GM12878 (cell line): Measurements from ENCODE around the gene CLECL1. TPM values are rescaled to one million over a fixed set of nuclear protein-coding genes. Genes with fewer than 3 reads are reported as not detected.
"Not testable (repeated sequence)": the region's sequence is repeated elsewhere in the genome, so short reads cannot be mapped to it uniquely, and the experiment has no call there.

Experiments used
- ATAC-seq: fragments of 200-7000 bp; cut with Tn5 transposase; 3 replicates; pipeline ENCODE4 v1.9.1; 2020; ENCODE audit warnings: mild to moderate bottlenecking, moderate library complexity
- BruUV-seq: library from RNA; stranded (reverse); fragments of 400-500 nt; replicated peaks from 2 replicates; lab custom pipeline; 2021; lab: Mats Ljungman, UMichigan
- CTCF ChIA-PET: fragments of 300-600 bp; sonication (Branson Sonifier 250); formaldehyde crosslinking; extraction: SDS; loops from one replicate; lab custom pipeline; 2021; ENCODE audit warnings: inconsistent platforms; lab: Yijun Ruan, JAX
- POLR2A ChIA-PET: fragments of 350-600 bp; formaldehyde crosslinking; extraction: SDS; loops from one replicate; lab custom pipeline; 2021; ENCODE audit warnings: inconsistent platforms; lab: Charles Lee
- RAD21 ChIA-PET: fragments of 300-600 bp; sonication (Branson Sonifier 250); formaldehyde crosslinking; loops from one replicate; lab custom pipeline; 2023; ENCODE audit warnings: antibody characterized with exemption; ENCODE audit not compliant: unreplicated experiment; lab: Charles Lee
- SMC1A ChIA-PET: fragments of 300-600 bp; sonication (Branson Sonifier 250); formaldehyde crosslinking; loops from one replicate; lab custom pipeline; 2023; ENCODE audit not compliant: unreplicated experiment, uncharacterized antibody; lab: Charles Lee
- DNase-seq: peaks from one replicate; pipeline ENCODE4 v3.0.0-alpha.2; 2011; ENCODE audit warnings: low read depth, low spot score
- FAIRE-seq: peaks from 3 replicates; lab custom pipeline; 2011; peaks lifted over from hg19 to GRCh38; lab: Jason Lieb, UNC
- H2AFZ ChIP-seq: 2 replicates; pipeline ENCODE4 v1.6.0; 2011; ENCODE audit warnings: low read depth, low read length, control low read depth; ENCODE audit not compliant: control insufficient read depth
- H3K27ac ChIP-seq: 2 replicates; pipeline ENCODE4 v1.5.1; 2011; ENCODE audit warnings: control low read depth; ENCODE audit not compliant: control insufficient read depth, insufficient read depth
- H3K27me3 ChIP-seq, 2 experiments: replicated peaks in 1 of 2; 2 replicates each; pipeline versions ENCODE4 v1.6.0 to v1.6.1; 2011; ENCODE audit warnings: low read length in 1 of 2; ENCODE audit not compliant: control insufficient read depth in 2 of 2, insufficient read depth in 2 of 2
- H3K36me3 ChIP-seq, 2 experiments: 2 replicates each; pipeline ENCODE4 v1.5.1; 2011; ENCODE audit warnings: low read length in 1 of 2; ENCODE audit not compliant: control insufficient read depth in 2 of 2, insufficient read depth in 2 of 2
- H3K4me1 ChIP-seq: 2 replicates; pipeline ENCODE4 v1.6.1; 2011; ENCODE audit warnings: mild to moderate bottlenecking, low read length, moderate library complexity, mixed read lengths; ENCODE audit not compliant: control insufficient read depth, insufficient read depth
- H3K4me2 ChIP-seq: 2 replicates; pipeline ENCODE4 v1.6.0; 2011; ENCODE audit warnings: control low read depth; ENCODE audit not compliant: control insufficient read depth, insufficient read depth
- H3K4me3 ChIP-seq: fragments of 200-600 bp; sonication (generic); 2 replicates; pipeline ENCODE4 v1.5.1; 2016
- H3K79me2 ChIP-seq: 2 replicates; pipeline ENCODE4 v1.6.0; 2011; ENCODE audit warnings: low read length; ENCODE audit not compliant: control insufficient read depth, insufficient read depth
- H3K9ac ChIP-seq: 2 replicates; pipeline ENCODE4 v1.8.0; 2011; ENCODE audit warnings: low read length, control low read depth, mixed read lengths; ENCODE audit not compliant: control insufficient read depth, insufficient read depth
- H3K9me3 ChIP-seq: replicated peaks from 3 replicates; pipeline ENCODE4 v1.5.1; 2011; ENCODE audit warnings: mild to moderate bottlenecking, low read length; ENCODE audit not compliant: control insufficient read depth, insufficient read depth
- H4K20me1 ChIP-seq: 2 replicates; pipeline ENCODE4 v1.6.0; 2011; ENCODE audit not compliant: control insufficient read depth, insufficient read depth
- ATF7 ChIP-seq: fragments of 450-650 bp; IDR thresholded peaks from 2 replicates; pipeline ENCODE4 v1.6.1; 2016; ENCODE audit warnings: low read depth, mild to moderate bottlenecking
- CBX5 ChIP-seq: sonication (generic); IDR thresholded peaks from 2 replicates; pipeline ENCODE4 v1.6.1; 2016; ENCODE audit warnings: low read depth, moderate library complexity, mild to moderate bottlenecking, inconsistent platforms
- CREM ChIP-seq: IDR thresholded peaks from 2 replicates; pipeline ENCODE4 v1.6.1; 2014; ENCODE audit warnings: antibody characterized with exemption, low read depth
- DPF2 ChIP-seq: fragments of 450-650 bp; IDR thresholded peaks from 2 replicates; pipeline ENCODE4 v1.6.1; 2017; ENCODE audit warnings: mild to moderate bottlenecking
- IKZF1 ChIP-seq: fragments of 450-650 bp; conservative IDR thresholded peaks from 2 replicates; pipeline ENCODE4 v1.6.1; 2017; ENCODE audit warnings: antibody characterized with exemption, mild to moderate bottlenecking
- IKZF2 ChIP-seq, 2 experiments: fragments of 450-650 bp; IDR thresholded peaks; 2 replicates each; pipeline ENCODE4 v1.6.1; 2017; ENCODE audit warnings: mild to moderate bottlenecking in 2 of 2, moderate library complexity in 2 of 2
- MEF2A ChIP-seq: IDR thresholded peaks from 2 replicates; pipeline ENCODE4 v1.6.1; 2011; ENCODE audit warnings: low read depth, mild to moderate bottlenecking, low read length, moderate library complexity; ENCODE audit not compliant: insufficient read depth
- MTA2 ChIP-seq: fragments of 450-650 bp; IDR thresholded peaks from 2 replicates; pipeline ENCODE4 v1.6.1; 2016; ENCODE audit warnings: low read depth, mild to moderate bottlenecking, moderate library complexity
- NBN ChIP-seq: fragments of 450-650 bp; IDR thresholded peaks from 2 replicates; pipeline ENCODE4 v1.6.1; 2016
- NFIC ChIP-seq: IDR thresholded peaks from 2 replicates; pipeline ENCODE4 v1.6.1; 2012; ENCODE audit warnings: low read depth, mild to moderate bottlenecking, inconsistent platforms, low read length, moderate library complexity
- NR2F1 ChIP-seq: fragments of 450-650 bp; conservative IDR thresholded peaks from 2 replicates; pipeline ENCODE4 v1.6.1; 2017; ENCODE audit warnings: mild to moderate bottlenecking
- RUNX3 ChIP-seq: IDR thresholded peaks from 2 replicates; pipeline ENCODE4 v1.6.1; 2012; ENCODE audit warnings: low read length, inconsistent platforms
- SRF ChIP-seq, 2 experiments: IDR thresholded peaks; 2 replicates each; pipeline ENCODE4 v1.6.1; 2011; ENCODE audit warnings: low read depth in 2 of 2, low read length in 2 of 2, mild to moderate bottlenecking in 1 of 2, moderate library complexity in 1 of 2
- TCF12 ChIP-seq: IDR thresholded peaks from 2 replicates; pipeline ENCODE4 v1.6.1; 2011; ENCODE audit warnings: low read depth, mild to moderate bottlenecking, low read length
- TCF7 ChIP-seq: IDR thresholded peaks from 2 replicates; pipeline ENCODE4 v1.6.1; 2014; ENCODE audit warnings: antibody characterized with exemption, borderline replicate concordance
- ZNF217 ChIP-seq: fragments of 450-650 bp; IDR thresholded peaks from 2 replicates; pipeline ENCODE4 v1.6.1; 2017; ENCODE audit warnings: antibody characterized with exemption, mild to moderate bottlenecking
- WGBS: methylation state at CpG from one replicate; pipeline ENCODE4 v1.1.6; 2016; ENCODE audit warnings: low lambda C conversion rate; ENCODE audit not compliant: insufficient replicate concordance, insufficient coverage; ENCODE audit errors: missing lambda C conversion rate; 5-methylcytosine and 5-hydroxymethylcytosine counted together
- in situ Hi-C: fragments of 300-500 bp; cut with MboI; formaldehyde crosslinking; loops from 9 replicates; pipeline ENCODE4 v1.14.3; 2018; ENCODE audit warnings: mixed read lengths
- intact Hi-C: fragments of 100-400 bp; cut with micrococcal nuclease; formaldehyde crosslinking; loops from one replicate; pipeline ENCODE4 v1.14.2; 2022; ENCODE audit not compliant: unreplicated experiment
- polyA plus RNA-seq, 11 experiments: library from polyadenylated mRNA; depleted of rRNA in 4 of 11; unstranded in 6 of 11; stranded (reverse) in 5 of 11; fragments of >200 nt; fragmentation: Nextera tagmentation in 4 of 11; fragmentation: Illumina TruSeq in 1 of 11; extraction: Ambion mirVana in 4 of 11; extraction: Trizol in 1 of 11; gene quantifications; 1 replicate in 1 of 11; 2 replicates in 10 of 11; pipeline versions ENCODE4 v1.2.1 to v1.2.3, GENCODE V29; 2011 to 2016; ENCODE audit warnings: inconsistent platforms in 2 of 11, missing spikeins in 2 of 11, low read depth in 1 of 11
- total RNA-seq, 4 experiments: library from RNA; depleted of rRNA in 3 of 4; stranded (reverse); fragments of >200 nt in 3 of 4; fragmentation: Illumina TruSeq in 1 of 4; extraction: Trizol in 1 of 4; gene quantifications; 2 replicates each; pipeline versions ENCODE4 v1.2.1 to v1.2.3, GENCODE V29; 2013 to 2021
- TF ChIP-seq, protein P1 (sequence below): IDR thresholded peaks from 2 replicates; pipeline ENCODE4 v1.6.1; 2012; ENCODE audit warnings: low read length, inconsistent platforms
- TF ChIP-seq, protein P2 (sequence below): fragments of 450-650 bp; IDR thresholded peaks from 2 replicates; pipeline ENCODE4 v1.6.1; 2017; ENCODE audit warnings: low read depth, mild to moderate bottlenecking, moderate library complexity
- TF ChIP-seq, protein P3 (sequence below): fragments of 450-650 bp; IDR thresholded peaks from 2 replicates; pipeline ENCODE4 v1.6.1; 2017; ENCODE audit warnings: mild to moderate bottlenecking, low read depth, inconsistent platforms; ENCODE audit not compliant: poor library complexity, severe bottlenecking

The CLECL1 gene
- total and polyA plus RNA-seq, 10 of the 15 experiments (the other 5 are each of a cell fraction or from before 2014, with no cell fraction given), result 4.6 to 56.5 (median 46.4) TPM

DNA sequence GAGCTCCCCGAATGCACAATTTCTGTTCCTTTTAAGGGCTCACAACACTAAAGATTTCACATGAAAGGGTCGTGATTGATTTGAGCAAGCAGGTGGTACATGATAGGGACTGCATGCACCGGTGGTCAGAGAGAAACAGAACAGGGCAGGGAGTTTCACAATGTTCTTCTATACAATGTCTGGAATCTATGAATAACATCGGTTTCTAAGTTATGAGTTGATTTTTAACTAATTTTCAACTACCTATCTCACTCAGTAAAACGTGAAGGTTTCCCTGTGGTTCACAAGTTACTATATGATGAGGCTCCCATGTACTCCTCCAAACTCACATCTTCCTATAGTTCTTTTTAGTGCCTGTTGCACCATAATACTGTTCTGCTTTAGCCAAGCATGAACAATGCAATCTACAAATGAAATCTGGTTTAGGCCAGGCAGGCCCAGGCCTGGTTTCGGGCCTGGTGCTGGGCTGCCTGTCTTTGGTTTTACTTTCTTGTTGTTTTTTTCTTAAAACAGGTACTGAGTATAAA lies 19.8 kb downstream of the CLECL1 start:
- CTCF ChIA-PET, result interaction anchor here (2.4 to 9.0 kb wide), 2 partner anchors 29 to 79 kb away, joined by 14 to 159 read pairs; no protein-coding TSS in a partner anchor
- H3K9me3 ChIP-seq, result not testable (repeated sequence)
- TF ChIP-seq NFIC (peak; percentile 52; the same call in 1 of the 2 replicates), IKZF2 (IDR thresholded peaks at IDR 0.05) (peak; percentile 45 to 68; a peak in 3 of 4 replicates), MTA2 (peak; percentile 64), ATF7 (peak; percentile 36; the same call in 1 of the 2 replicates), CREM (peak; percentile 31; the same call in 1 of the 2 replicates), NBN (0 out of 2 replicates have a peak, but pooled peaks have one; percentile 27), IKZF1 (peak; percentile 63), NR2F1 (peak; percentile 43; the same call in 1 of the 2 replicates), RUNX3 (peak; percentile 44), DPF2 (0 out of 2 replicates have a peak, but pooled peaks have one; percentile 25), MEF2A (0 out of 2 replicates have a peak, but pooled peaks have one; percentile 23), SRF (IDR thresholded peaks at IDR 0.05; ENCODE audit: low read depth in 2 of 2, low read length in 2 of 2) (0 out of 4 replicates have a peak, but pooled peaks of 1 of the 2 experiments have one; percentile 19), TCF7 (peak; percentile 43; the same call in 1 of the 2 replicates), CBX5 (0 out of 2 replicates have a peak, but pooled peaks have one; percentile 41), ZNF217 (peak; percentile 81; the same call in 1 of the 2 replicates), TCF12 (0 out of 2 replicates have a peak, but pooled peaks have one; percentile 25)
- TF ChIP-seq, protein P1, sequence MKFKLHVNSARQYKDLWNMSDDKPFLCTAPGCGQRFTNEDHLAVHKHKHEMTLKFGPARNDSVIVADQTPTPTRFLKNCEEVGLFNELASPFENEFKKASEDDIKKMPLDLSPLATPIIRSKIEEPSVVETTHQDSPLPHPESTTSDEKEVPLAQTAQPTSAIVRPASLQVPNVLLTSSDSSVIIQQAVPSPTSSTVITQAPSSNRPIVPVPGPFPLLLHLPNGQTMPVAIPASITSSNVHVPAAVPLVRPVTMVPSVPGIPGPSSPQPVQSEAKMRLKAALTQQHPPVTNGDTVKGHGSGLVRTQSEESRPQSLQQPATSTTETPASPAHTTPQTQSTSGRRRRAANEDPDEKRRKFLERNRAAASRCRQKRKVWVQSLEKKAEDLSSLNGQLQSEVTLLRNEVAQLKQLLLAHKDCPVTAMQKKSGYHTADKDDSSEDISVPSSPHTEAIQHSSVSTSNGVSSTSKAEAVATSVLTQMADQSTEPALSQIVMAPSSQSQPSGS, result 0 out of 2 replicates have a peak, but pooled peaks have one; percentile 20
- TF ChIP-seq, protein P2, sequence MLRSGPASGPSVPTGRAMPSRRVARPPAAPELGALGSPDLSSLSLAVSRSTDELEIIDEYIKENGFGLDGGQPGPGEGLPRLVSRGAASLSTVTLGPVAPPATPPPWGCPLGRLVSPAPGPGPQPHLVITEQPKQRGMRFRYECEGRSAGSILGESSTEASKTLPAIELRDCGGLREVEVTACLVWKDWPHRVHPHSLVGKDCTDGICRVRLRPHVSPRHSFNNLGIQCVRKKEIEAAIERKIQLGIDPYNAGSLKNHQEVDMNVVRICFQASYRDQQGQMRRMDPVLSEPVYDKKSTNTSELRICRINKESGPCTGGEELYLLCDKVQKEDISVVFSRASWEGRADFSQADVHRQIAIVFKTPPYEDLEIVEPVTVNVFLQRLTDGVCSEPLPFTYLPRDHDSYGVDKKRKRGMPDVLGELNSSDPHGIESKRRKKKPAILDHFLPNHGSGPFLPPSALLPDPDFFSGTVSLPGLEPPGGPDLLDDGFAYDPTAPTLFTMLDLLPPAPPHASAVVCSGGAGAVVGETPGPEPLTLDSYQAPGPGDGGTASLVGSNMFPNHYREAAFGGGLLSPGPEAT, result 0 out of 2 replicates have a peak, but pooled peaks have one; percentile 36
- TF ChIP-seq, protein P3, sequence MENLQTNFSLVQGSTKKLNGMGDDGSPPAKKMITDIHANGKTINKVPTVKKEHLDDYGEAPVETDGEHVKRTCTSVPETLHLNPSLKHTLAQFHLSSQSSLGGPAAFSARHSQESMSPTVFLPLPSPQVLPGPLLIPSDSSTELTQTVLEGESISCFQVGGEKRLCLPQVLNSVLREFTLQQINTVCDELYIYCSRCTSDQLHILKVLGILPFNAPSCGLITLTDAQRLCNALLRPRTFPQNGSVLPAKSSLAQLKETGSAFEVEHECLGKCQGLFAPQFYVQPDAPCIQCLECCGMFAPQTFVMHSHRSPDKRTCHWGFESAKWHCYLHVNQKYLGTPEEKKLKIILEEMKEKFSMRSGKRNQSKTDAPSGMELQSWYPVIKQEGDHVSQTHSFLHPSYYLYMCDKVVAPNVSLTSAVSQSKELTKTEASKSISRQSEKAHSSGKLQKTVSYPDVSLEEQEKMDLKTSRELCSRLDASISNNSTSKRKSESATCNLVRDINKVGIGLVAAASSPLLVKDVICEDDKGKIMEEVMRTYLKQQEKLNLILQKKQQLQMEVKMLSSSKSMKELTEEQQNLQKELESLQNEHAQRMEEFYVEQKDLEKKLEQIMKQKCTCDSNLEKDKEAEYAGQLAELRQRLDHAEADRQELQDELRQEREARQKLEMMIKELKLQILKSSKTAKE, result peak; percentile 76

More for the DNA sequence above, 19.8 kb downstream of the CLECL1 start:
- H3K79me2 ChIP-seq, DNase-seq, H3K36me3 ChIP-seq, H3K27me3 ChIP-seq, in situ Hi-C loops, BruUV-seq, H3K4me3 ChIP-seq, H2AFZ ChIP-seq, H4K20me1 ChIP-seq, POLR2A ChIA-PET: not testable (repeated sequence)
- Histone ChIP-seq H3K4me1 (peaks cover 69% of the 10 kb centered on the region), H3K4me2 (0 out of 2 replicates have a peak overlapping the region, but pooled peaks have one; percentile 30), H3K9ac (peak overlapping the region; percentile 30), H3K27ac (peak overlapping the region; percentile 68; the same call in 1 of the 2 replicates)
- ChIA-PET SMC1A (interaction anchor here (1.0 to 7.8 kb wide), 4 partner anchors 9 to 382 kb away, joined by 3 to 100 read pairs (median 10); no protein-coding TSS in a partner anchor), RAD21 (interaction anchor here (1.0 to 2.0 kb wide), 6 partner anchors 12 to 383 kb away, joined by 3 to 10 read pairs (median 3); partner anchors contain the start of gene CLEC2D)
- 0% methylated on average over 6 of the region's 6 CpGs for WGBS
- intact Hi-C loops, result loop anchor here (2.0 to 10.0 kb wide), 2 partner anchors 62 to 348 kb away; no protein-coding TSS in a partner anchor
- FAIRE-seq (peak; percentile 86), ATAC-seq (peak; percentile 76)
